GM12878 (cell line): ENCODE results near the gene ZNF687.

ENCODE experiments used
- EZH2 ChIP-seq: IDR thresholded peaks from 2 replicates; pipeline ENCODE4 v1.6.1; 2012; ENCODE audit warnings: low read depth, mild to moderate bottlenecking, control low read depth, inconsistent platforms, low read length, borderline replicate concordance; ENCODE audit not compliant: control insufficient read depth
- FOS ChIP-seq: IDR thresholded peaks from 3 replicates; pipeline ENCODE4 v1.6.1; 2011; ENCODE audit warnings: borderline replicate concordance; ENCODE audit not compliant: insufficient read length; ENCODE audit errors: extremely low read depth
- MTA2 ChIP-seq: fragments of 450-650 bp; IDR thresholded peaks from 2 replicates; pipeline ENCODE4 v1.6.1; 2016; ENCODE audit warnings: low read depth, mild to moderate bottlenecking, moderate library complexity
- MTA3 ChIP-seq: IDR thresholded peaks from 2 replicates; pipeline ENCODE4 v1.6.1; 2012; ENCODE audit warnings: low read length, inconsistent platforms, borderline replicate concordance
- SP1 ChIP-seq: IDR thresholded peaks from one replicate; pipeline ENCODE4 v1.6.1; 2011; ENCODE audit warnings: low read depth, low read length
- SUZ12 ChIP-seq: fragments of 200-600 bp; sonication (generic); IDR thresholded peaks from one replicate; pipeline ENCODE4 v1.6.1; 2018; ENCODE audit warnings: antibody characterized with exemption, mild to moderate bottlenecking; ENCODE audit not compliant: unreplicated experiment
- ZNF384 ChIP-seq: IDR thresholded peaks from 2 replicates; pipeline ENCODE4 v1.6.1; 2012; ENCODE audit warnings: low read depth, mild to moderate bottlenecking, low read length, improper control_type of control experiment, borderline replicate concordance
- TF ChIP-seq, protein P1 (sequence below), 3 experiments: IDR thresholded peaks in 2 of 3; conservative IDR thresholded peaks in 1 of 3; 2 replicates each; pipeline ENCODE4 v1.5.1; 2011; ENCODE audit warnings: low read depth in 3 of 3, low read length in 3 of 3, mild to moderate bottlenecking in 3 of 3, control low read depth in 2 of 3, moderate library complexity in 2 of 3, inconsistent platforms in 1 of 3, mixed read lengths in 1 of 3; ENCODE audit not compliant: control insufficient read depth in 2 of 3, insufficient read depth in 1 of 3; ENCODE audit errors: extremely low read depth in 1 of 3
- TF ChIP-seq, protein P2 (sequence below): IDR thresholded peaks from 2 replicates; pipeline ENCODE4 v1.6.1; 2011; ENCODE audit warnings: borderline replicate concordance, low read depth, mild to moderate bottlenecking, moderate library complexity, mixed read lengths, low read length; ENCODE audit not compliant: insufficient read depth; ENCODE audit errors: extremely low read length
- TF ChIP-seq, protein P3 (sequence below): IDR thresholded peaks from 2 replicates; pipeline ENCODE4 v1.6.1; 2012; ENCODE audit warnings: low read depth, low read length, improper control_type of control experiment

DNA sequence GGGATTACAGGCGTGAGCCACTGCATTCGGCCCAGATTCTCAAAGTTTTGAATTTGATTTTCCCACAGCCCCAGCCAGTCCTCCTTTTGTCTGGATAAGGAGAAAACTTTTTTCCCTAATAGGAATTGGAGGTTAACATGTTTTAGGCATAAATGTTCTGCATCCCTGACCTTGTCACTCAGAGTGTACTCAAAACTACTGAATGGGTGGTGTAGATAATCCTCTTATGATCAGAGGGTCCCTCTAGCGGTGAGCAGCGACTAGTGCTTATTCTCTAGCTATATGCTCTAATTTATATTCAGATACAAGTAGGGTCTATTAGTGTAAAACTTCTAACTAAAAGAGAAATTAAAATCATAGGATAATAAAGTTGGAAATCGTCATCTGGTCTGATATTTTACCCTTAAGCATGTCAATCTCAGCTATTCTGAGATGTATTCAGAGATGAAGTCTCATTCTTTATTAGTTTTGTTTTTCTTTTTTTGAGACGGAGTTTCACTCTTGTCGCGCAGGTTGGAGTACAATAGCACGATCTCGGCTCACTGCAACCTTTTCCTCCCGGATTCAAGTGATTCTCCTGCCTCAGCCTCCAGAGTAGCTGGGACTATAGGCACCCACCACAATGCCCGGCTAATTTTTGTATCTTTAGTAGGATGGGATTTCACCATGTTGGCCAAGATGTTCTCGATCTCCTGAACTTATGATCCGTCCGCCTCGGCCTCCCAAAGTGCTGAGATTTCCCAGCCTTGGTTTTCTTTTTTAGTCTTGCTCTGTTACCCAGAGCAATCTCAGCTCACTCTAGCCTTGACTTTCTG, 30.2 kb upstream of the ZNF687 start:
- TF ChIP-seq MTA3 (no peak), MTA2 (no peak), SUZ12 (no peak), EZH2 (no peak), ZNF384 (no peak), SP1 (no peak), FOS (no peak)
- TF ChIP-seq, protein P1, sequence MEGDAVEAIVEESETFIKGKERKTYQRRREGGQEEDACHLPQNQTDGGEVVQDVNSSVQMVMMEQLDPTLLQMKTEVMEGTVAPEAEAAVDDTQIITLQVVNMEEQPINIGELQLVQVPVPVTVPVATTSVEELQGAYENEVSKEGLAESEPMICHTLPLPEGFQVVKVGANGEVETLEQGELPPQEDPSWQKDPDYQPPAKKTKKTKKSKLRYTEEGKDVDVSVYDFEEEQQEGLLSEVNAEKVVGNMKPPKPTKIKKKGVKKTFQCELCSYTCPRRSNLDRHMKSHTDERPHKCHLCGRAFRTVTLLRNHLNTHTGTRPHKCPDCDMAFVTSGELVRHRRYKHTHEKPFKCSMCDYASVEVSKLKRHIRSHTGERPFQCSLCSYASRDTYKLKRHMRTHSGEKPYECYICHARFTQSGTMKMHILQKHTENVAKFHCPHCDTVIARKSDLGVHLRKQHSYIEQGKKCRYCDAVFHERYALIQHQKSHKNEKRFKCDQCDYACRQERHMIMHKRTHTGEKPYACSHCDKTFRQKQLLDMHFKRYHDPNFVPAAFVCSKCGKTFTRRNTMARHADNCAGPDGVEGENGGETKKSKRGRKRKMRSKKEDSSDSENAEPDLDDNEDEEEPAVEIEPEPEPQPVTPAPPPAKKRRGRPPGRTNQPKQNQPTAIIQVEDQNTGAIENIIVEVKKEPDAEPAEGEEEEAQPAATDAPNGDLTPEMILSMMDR (IDR thresholded peaks at IDR 0.05 in 2 of 3, conservative IDR thresholded peaks at IDR 0.05 in 1 of 3; ENCODE audit: control insufficient read depth in 2 of 3, extremely low read depth in 1 of 3, insufficient read depth in 1 of 3, low read depth in 3 of 3, low read length in 3 of 3): peak; percentile 81 to 91 (median 83)
- TF ChIP-seq, protein P2, sequence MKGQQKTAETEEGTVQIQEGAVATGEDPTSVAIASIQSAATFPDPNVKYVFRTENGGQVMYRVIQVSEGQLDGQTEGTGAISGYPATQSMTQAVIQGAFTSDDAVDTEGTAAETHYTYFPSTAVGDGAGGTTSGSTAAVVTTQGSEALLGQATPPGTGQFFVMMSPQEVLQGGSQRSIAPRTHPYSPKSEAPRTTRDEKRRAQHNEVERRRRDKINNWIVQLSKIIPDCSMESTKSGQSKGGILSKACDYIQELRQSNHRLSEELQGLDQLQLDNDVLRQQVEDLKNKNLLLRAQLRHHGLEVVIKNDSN: no peak
- TF ChIP-seq, protein P3, sequence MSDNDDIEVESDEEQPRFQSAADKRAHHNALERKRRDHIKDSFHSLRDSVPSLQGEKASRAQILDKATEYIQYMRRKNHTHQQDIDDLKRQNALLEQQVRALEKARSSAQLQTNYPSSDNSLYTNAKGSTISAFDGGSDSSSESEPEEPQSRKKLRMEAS: no peak
